SK-N-SH treated with all-trans-retinoic acid at 6 μM for 48 hours (cell line): Measurements from ENCODE around the gene DEGS1.

Experiments used
- ATAC-seq: fragments of 200-7000 bp; cut with Tn5 transposase; 3 replicates; pipeline ENCODE4 v1.9.1; 2020; ENCODE audit warnings: mild to moderate bottlenecking, moderate library complexity
- ARNTL ChIP-seq: fragments of 450-650 bp; formaldehyde crosslinking; IDR thresholded peaks from 2 replicates; pipeline ENCODE4 v1.5.0; 2020; ENCODE audit warnings: low read depth, mild to moderate bottlenecking, moderate library complexity, borderline replicate concordance
- BACH2 ChIP-seq: fragments of 250-450 bp; sonication (Bioruptor Pico); IDR thresholded peaks from 2 replicates; pipeline ENCODE4 v1.9.0; 2021; ENCODE audit warnings: mild to moderate bottlenecking, borderline replicate concordance
- CSDC2 ChIP-seq: fragments of 250-450 bp; sonication (Bioruptor Pico); IDR thresholded peaks from 2 replicates; pipeline ENCODE4 v1.5.0; 2020; ENCODE audit warnings: mild to moderate bottlenecking, moderate library complexity
- GLIS3 ChIP-seq: fragments of 250-450 bp; sonication (Bioruptor Pico); IDR thresholded peaks from 2 replicates; pipeline ENCODE4 v1.5.0; 2020; ENCODE audit warnings: mild to moderate bottlenecking, moderate library complexity
- ISL1 ChIP-seq: fragments of 250-450 bp; sonication (Bioruptor Pico); IDR thresholded peaks from 2 replicates; pipeline ENCODE4 v2.1.2; 2022; ENCODE audit warnings: mild to moderate bottlenecking, moderate library complexity
- OSR1 ChIP-seq: fragments of 250-450 bp; sonication (Bioruptor Pico); IDR thresholded peaks from 2 replicates; pipeline ENCODE4 v1.8.0; 2022; ENCODE audit warnings: moderate library complexity, mild to moderate bottlenecking, inconsistent platforms
- PPARA ChIP-seq: fragments of 250-450 bp; sonication (Bioruptor Pico); IDR thresholded peaks from 2 replicates; pipeline ENCODE4 v1.5.0; 2020; ENCODE audit warnings: mild to moderate bottlenecking, borderline replicate concordance
- RARB ChIP-seq: fragments of 250-450 bp; sonication (Bioruptor Pico); IDR thresholded peaks from 2 replicates; pipeline ENCODE4 v1.8.0; 2021; ENCODE audit warnings: mild to moderate bottlenecking, moderate library complexity
- SNAI2 ChIP-seq: fragments of 250-450 bp; sonication (Bioruptor Pico); IDR thresholded peaks from 2 replicates; pipeline ENCODE4 v1.5.0; 2020; ENCODE audit warnings: mild to moderate bottlenecking, moderate library complexity
- TCF4 ChIP-seq: fragments of 250-450 bp; sonication (Bioruptor Pico); IDR thresholded peaks from 2 replicates; pipeline ENCODE4 v1.8.0; 2021; ENCODE audit warnings: mild to moderate bottlenecking, moderate library complexity, borderline replicate concordance
- TOX ChIP-seq: fragments of 250-450 bp; sonication (Bioruptor Pico); IDR thresholded peaks from 2 replicates; pipeline ENCODE4 v1.8.0; 2021; ENCODE audit warnings: mild to moderate bottlenecking, moderate library complexity, borderline replicate concordance
- ZC3H10 ChIP-seq: fragments of 250-450 bp; sonication (Bioruptor Pico); IDR thresholded peaks from 2 replicates; pipeline ENCODE4 v1.5.1; 2021; ENCODE audit warnings: mild to moderate bottlenecking, moderate library complexity
- ZFP3 ChIP-seq: fragments of 250-450 bp; sonication (Bioruptor Pico); IDR thresholded peaks from 2 replicates; pipeline ENCODE4 v1.5.0; 2020; ENCODE audit warnings: mild to moderate bottlenecking, moderate library complexity
- ZFP30 ChIP-seq: fragments of 450-650 bp; formaldehyde crosslinking; IDR thresholded peaks from 2 replicates; pipeline ENCODE4 v1.5.0; 2022; ENCODE audit warnings: mild to moderate bottlenecking, moderate library complexity
- ZNF565 ChIP-seq: fragments of 450-650 bp; formaldehyde crosslinking; conservative IDR thresholded peaks from 2 replicates; pipeline ENCODE4 v1.5.0; 2020; ENCODE audit warnings: low read depth, mild to moderate bottlenecking, moderate library complexity
- ZNF70 ChIP-seq: fragments of 450-650 bp; formaldehyde crosslinking; IDR thresholded peaks from 2 replicates; pipeline ENCODE4 v1.5.0; 2020; ENCODE audit warnings: mild to moderate bottlenecking, moderate library complexity
- ZNF8 ChIP-seq: fragments of 450-650 bp; formaldehyde crosslinking; IDR thresholded peaks from 2 replicates; pipeline ENCODE4 v1.5.0; 2020; ENCODE audit warnings: mild to moderate bottlenecking, moderate library complexity
- TF ChIP-seq, protein P1 (sequence below): fragments of 250-450 bp; sonication (Bioruptor Pico); IDR thresholded peaks from 2 replicates; pipeline ENCODE4 v1.5.1; 2020; ENCODE audit warnings: low read depth, mild to moderate bottlenecking, moderate library complexity
- TF ChIP-seq, protein P2 (sequence below): fragments of 250-450 bp; sonication (Bioruptor Pico); IDR thresholded peaks from 2 replicates; pipeline ENCODE4 v1.5.1; 2021; ENCODE audit warnings: mild to moderate bottlenecking, moderate library complexity
- TF ChIP-seq, protein P3 (sequence below): fragments of 250-450 bp; sonication (Bioruptor Pico); IDR thresholded peaks from 2 replicates; pipeline ENCODE4 v1.5.0; 2020; ENCODE audit warnings: mild to moderate bottlenecking, moderate library complexity
- TF ChIP-seq, protein P4 (sequence below): fragments of 250-450 bp; sonication (Bioruptor Pico); IDR thresholded peaks from 2 replicates; pipeline ENCODE4 v1.8.0; 2021; ENCODE audit warnings: low read depth, mild to moderate bottlenecking, moderate library complexity, borderline replicate concordance
- TF ChIP-seq, protein P5 (sequence below): fragments of 250-450 bp; sonication (Bioruptor Pico); IDR thresholded peaks from 2 replicates; pipeline ENCODE4 v1.8.0; 2020; ENCODE audit warnings: mild to moderate bottlenecking, moderate library complexity, borderline replicate concordance

Gene DEGS1

DNA sequence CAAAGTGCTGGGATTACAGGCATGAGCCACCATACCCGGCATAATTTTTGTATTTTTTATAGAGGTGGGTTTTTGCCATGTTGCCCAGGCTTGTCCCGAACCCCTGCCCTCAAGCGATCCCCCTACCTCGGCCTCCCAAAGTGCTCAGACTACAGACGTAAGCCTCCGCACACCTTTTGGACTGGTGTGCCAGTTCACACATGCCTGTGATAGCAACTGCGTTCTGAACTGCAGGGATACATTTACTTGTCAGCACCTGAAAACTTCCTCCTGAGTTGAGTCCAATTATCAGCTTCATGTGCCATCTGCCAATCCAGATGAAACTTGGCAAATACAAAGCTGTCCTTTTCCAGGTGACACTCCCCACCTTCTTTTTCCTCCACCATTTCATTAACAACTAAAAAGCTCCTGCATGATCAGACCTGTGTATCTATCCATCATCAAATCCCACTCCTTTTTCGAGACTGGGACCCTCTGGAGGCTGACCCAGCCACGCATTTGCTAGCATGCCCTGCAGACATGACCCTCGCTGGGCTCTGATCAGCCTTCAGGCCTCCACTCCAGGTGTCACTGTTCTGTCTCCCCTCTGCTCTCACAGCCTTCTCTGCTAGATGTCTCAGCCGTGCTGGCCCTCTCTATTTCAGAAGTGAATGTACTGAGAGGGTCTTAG lies 2.1 kb upstream of the DEGS1 start:
- TF ChIP-seq ZFP3 (CRISPR knock-in tag) (no peak), TCF4 (CRISPR knock-in tag) (no peak), GLIS3 (no peak), RARB (no peak), ZNF70 (CRISPR knock-in tag) (no peak), ZC3H10 (CRISPR knock-in tag) (no peak), SNAI2 (CRISPR knock-in tag) (no peak), ZFP30 (CRISPR knock-in tag) (no peak), ZNF565 (CRISPR knock-in tag) (no peak), OSR1 (CRISPR knock-in tag) (no peak), TOX (CRISPR knock-in tag) (no peak), ARNTL (CRISPR knock-in tag) (no peak)
- TF ChIP-seq, protein P1, sequence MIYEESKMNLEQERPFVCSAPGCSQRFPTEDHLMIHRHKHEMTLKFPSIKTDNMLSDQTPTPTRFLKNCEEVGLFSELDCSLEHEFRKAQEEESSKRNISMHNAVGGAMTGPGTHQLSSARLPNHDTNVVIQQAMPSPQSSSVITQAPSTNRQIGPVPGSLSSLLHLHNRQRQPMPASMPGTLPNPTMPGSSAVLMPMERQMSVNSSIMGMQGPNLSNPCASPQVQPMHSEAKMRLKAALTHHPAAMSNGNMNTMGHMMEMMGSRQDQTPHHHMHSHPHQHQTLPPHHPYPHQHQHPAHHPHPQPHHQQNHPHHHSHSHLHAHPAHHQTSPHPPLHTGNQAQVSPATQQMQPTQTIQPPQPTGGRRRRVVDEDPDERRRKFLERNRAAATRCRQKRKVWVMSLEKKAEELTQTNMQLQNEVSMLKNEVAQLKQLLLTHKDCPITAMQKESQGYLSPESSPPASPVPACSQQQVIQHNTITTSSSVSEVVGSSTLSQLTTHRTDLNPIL = no peak
- TF ChIP-seq, protein P2, sequence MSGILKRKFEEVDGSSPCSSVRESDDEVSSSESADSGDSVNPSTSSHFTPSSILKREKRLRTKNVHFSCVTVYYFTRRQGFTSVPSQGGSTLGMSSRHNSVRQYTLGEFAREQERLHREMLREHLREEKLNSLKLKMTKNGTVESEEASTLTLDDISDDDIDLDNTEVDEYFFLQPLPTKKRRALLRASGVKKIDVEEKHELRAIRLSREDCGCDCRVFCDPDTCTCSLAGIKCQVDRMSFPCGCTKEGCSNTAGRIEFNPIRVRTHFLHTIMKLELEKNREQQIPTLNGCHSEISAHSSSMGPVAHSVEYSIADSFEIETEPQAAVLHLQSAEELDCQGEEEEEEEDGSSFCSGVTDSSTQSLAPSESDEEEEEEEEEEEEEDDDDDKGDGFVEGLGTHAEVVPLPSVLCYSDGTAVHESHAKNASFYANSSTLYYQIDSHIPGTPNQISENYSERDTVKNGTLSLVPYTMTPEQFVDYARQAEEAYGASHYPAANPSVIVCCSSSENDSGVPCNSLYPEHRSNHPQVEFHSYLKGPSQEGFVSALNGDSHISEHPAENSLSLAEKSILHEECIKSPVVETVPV = no peak
- TF ChIP-seq, protein P3, sequence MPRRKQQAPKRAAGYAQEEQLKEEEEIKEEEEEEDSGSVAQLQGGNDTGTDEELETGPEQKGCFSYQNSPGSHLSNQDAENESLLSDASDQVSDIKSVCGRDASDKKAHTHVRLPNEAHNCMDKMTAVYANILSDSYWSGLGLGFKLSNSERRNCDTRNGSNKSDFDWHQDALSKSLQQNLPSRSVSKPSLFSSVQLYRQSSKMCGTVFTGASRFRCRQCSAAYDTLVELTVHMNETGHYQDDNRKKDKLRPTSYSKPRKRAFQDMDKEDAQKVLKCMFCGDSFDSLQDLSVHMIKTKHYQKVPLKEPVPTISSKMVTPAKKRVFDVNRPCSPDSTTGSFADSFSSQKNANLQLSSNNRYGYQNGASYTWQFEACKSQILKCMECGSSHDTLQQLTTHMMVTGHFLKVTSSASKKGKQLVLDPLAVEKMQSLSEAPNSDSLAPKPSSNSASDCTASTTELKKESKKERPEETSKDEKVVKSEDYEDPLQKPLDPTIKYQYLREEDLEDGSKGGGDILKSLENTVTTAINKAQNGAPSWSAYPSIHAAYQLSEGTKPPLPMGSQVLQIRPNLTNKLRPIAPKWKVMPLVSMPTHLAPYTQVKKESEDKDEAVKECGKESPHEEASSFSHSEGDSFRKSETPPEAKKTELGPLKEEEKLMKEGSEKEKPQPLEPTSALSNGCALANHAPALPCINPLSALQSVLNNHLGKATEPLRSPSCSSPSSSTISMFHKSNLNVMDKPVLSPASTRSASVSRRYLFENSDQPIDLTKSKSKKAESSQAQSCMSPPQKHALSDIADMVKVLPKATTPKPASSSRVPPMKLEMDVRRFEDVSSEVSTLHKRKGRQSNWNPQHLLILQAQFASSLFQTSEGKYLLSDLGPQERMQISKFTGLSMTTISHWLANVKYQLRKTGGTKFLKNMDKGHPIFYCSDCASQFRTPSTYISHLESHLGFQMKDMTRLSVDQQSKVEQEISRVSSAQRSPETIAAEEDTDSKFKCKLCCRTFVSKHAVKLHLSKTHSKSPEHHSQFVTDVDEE (CRISPR knock-in tag) = no peak
- TF ChIP-seq, protein P4, sequence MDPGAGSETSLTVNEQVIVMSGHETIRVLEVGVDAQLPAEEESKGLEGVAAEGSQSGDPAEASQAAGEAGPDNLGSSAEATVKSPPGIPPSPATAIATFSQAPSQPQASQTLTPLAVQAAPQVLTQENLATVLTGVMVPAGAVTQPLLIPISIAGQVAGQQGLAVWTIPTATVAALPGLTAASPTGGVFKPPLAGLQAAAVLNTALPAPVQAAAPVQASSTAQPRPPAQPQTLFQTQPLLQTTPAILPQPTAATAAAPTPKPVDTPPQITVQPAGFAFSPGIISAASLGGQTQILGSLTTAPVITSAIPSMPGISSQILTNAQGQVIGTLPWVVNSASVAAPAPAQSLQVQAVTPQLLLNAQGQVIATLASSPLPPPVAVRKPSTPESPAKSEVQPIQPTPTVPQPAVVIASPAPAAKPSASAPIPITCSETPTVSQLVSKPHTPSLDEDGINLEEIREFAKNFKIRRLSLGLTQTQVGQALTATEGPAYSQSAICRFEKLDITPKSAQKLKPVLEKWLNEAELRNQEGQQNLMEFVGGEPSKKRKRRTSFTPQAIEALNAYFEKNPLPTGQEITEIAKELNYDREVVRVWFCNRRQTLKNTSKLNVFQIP (CRISPR knock-in tag) = no peak
- TF ChIP-seq, protein P5, sequence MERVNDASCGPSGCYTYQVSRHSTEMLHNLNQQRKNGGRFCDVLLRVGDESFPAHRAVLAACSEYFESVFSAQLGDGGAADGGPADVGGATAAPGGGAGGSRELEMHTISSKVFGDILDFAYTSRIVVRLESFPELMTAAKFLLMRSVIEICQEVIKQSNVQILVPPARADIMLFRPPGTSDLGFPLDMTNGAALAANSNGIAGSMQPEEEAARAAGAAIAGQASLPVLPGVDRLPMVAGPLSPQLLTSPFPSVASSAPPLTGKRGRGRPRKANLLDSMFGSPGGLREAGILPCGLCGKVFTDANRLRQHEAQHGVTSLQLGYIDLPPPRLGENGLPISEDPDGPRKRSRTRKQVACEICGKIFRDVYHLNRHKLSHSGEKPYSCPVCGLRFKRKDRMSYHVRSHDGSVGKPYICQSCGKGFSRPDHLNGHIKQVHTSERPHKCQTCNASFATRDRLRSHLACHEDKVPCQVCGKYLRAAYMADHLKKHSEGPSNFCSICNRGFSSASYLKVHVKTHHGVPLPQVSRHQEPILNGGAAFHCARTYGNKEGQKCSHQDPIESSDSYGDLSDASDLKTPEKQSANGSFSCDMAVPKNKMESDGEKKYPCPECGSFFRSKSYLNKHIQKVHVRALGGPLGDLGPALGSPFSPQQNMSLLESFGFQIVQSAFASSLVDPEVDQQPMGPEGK (CRISPR knock-in tag) = no peak
- ATAC-seq = no peak

DNA sequence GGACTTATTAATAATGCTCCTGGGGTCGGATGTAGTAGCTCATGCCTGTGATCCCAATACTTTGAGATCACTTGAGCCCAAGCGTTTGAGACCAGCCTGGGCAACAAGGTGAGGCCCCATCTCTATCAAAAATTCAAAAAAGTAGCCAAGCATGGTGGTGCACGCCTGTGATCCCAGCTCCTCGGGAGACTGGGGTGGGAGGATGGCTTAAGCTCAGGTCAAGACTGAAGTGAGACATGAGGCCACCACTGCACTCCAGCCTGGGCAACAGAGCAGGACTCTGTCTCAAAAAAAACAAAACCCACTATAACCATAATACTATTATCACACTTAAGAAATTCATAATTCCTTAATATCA lies 1.6 kb upstream of the DEGS1 start:
- no peak for ATAC-seq
- TF ChIP-seq ZFP3 (CRISPR knock-in tag) (no peak), ZC3H10 (CRISPR knock-in tag) (no peak), ZFP30 (CRISPR knock-in tag) (no peak), ZNF70 (CRISPR knock-in tag) (no peak), GLIS3 (no peak), PPARA (no peak), ISL1 (CRISPR knock-in tag) (no peak), SNAI2 (CRISPR knock-in tag) (no peak), CSDC2 (CRISPR knock-in tag) (no peak), ZNF565 (CRISPR knock-in tag) (no peak), BACH2 (CRISPR knock-in tag) (no peak), ZNF8 (CRISPR knock-in tag) (no peak), ARNTL (CRISPR knock-in tag) (no peak), OSR1 (CRISPR knock-in tag) (no peak)
- TF ChIP-seq, protein P5 (CRISPR knock-in tag) = no peak
- TF ChIP-seq, protein P3 (CRISPR knock-in tag) = no peak
- TF ChIP-seq, protein P4 (CRISPR knock-in tag) = no peak
